ENCODE results near the gene PLK1. TPM values are rescaled to one million over a fixed set of nuclear protein-coding genes. Genes with fewer than 3 reads are reported as not detected.

PLK1 gene
- total and polyA plus RNA-seq, 2 of the 13 experiments (the other 11 are each of a cell fraction or from before 2014, with no cell fraction given) = 71.5 to 76.3 TPM

DNA sequence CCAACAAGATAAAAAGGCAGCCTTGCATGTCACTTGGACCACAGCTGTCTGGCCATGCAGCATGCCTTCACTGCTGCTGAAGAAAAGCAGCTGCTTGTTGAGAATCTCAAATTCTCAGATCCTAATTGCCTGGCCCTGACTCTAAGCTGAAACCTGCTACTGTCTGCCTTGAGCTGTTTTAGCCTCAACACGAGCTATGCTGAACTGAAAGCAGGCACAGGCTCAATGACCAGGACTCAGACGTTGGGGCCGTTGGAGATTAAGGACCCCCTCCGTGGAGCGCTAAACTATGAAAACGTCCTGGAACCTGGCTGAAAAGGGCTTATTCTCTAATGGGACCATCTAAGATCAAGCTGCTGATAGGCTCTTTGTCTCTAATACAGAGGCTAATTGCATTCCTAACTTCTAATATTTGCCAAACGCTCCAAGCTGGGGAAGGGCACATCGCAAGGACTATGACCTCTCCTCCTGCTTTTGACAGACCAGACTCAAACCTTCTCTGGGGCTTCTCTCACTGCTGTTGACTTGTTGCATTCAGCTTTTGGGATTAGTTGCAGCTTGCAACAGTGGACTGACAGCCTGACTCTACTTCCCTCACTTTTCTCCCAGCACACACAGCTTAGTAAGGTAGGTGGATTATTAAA, 4.6 kb upstream of the PLK1 start (continued):
- TF ChIP-seq, protein P1, sequence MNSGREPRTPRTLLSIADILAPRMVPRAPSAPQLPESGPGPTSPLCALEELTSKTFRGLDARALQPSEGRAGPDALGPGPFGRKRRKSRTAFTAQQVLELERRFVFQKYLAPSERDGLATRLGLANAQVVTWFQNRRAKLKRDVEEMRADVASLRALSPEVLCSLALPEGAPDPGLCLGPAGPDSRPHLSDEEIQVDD (CRISPR knock-in tag; IDR thresholded peaks at IDR 0.05; ENCODE audit: borderline replicate concordance) = 0 out of 2 replicates have a peak, but pooled peaks have one; percentile 24
- TF ChIP-seq FOXM1 (CRISPR knock-in tag; IDR thresholded peaks at IDR 0.05) = no peak
- no peak for TF ChIP-seq ZNF260 (CRISPR knock-in tag; IDR thresholded peaks at IDR 0.05; ENCODE audit: borderline replicate concordance, low read depth)
- TF ChIP-seq POGZ (CRISPR knock-in tag; IDR thresholded peaks at IDR 0.05) = 0 out of 2 replicates have a peak, but pooled peaks have one; percentile 24
- TF ChIP-seq ZNF33B (CRISPR knock-in tag; IDR thresholded peaks at IDR 0.05) = no peak
- no peak for TF ChIP-seq ZNF878 (CRISPR knock-in tag; IDR thresholded peaks at IDR 0.05)
- TF ChIP-seq, protein P2, sequence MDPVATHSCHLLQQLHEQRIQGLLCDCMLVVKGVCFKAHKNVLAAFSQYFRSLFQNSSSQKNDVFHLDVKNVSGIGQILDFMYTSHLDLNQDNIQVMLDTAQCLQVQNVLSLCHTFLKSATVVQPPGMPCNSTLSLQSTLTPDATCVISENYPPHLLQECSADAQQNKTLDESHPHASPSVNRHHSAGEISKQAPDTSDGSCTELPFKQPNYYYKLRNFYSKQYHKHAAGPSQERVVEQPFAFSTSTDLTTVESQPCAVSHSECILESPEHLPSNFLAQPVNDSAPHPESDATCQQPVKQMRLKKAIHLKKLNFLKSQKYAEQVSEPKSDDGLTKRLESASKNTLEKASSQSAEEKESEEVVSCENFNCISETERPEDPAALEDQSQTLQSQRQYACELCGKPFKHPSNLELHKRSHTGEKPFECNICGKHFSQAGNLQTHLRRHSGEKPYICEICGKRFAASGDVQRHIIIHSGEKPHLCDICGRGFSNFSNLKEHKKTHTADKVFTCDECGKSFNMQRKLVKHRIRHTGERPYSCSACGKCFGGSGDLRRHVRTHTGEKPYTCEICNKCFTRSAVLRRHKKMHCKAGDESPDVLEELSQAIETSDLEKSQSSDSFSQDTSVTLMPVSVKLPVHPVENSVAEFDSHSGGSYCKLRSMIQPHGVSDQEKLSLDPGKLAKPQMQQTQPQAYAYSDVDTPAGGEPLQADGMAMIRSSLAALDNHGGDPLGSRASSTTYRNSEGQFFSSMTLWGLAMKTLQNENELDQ (CRISPR knock-in tag; IDR thresholded peaks at IDR 0.05; ENCODE audit: borderline replicate concordance) = no peak
- TF ChIP-seq, protein P3, sequence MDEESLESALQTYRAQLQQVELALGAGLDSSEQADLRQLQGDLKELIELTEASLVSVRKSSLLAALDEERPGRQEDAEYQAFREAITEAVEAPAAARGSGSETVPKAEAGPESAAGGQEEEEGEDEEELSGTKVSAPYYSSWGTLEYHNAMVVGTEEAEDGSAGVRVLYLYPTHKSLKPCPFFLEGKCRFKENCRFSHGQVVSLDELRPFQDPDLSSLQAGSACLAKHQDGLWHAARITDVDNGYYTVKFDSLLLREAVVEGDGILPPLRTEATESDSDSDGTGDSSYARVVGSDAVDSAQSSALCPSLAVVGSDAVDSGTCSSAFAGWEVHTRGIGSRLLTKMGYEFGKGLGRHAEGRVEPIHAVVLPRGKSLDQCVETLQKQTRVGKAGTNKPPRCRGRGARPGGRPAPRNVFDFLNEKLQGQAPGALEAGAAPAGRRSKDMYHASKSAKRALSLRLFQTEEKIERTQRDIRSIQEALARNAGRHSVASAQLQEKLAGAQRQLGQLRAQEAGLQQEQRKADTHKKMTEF (CRISPR knock-in tag; IDR thresholded peaks at IDR 0.05) = peak; percentile 12; the same call in 1 of the 2 replicates
- TF ChIP-seq MXD1 (CRISPR knock-in tag; IDR thresholded peaks at IDR 0.05) = no peak
- no peak for TF ChIP-seq MED1 (CRISPR knock-in tag; IDR thresholded peaks at IDR 0.05)
- TF ChIP-seq ZNF274 (CRISPR knock-in tag; IDR thresholded peaks at IDR 0.05) = peak; percentile 54; the same call in 1 of the 2 replicates
- no peak for TF ChIP-seq SOX6 (IDR thresholded peaks at IDR 0.05)
- peak; percentile 46 for TF ChIP-seq SOX6 (CRISPR knock-in tag; IDR thresholded peaks at IDR 0.05)
- no peak for TF ChIP-seq STAT5B (CRISPR knock-in tag; IDR thresholded peaks at IDR 0.05)
- no peak for TF ChIP-seq ZNF776 (CRISPR knock-in tag; IDR thresholded peaks at IDR 0.05)
- peak; percentile 85 for TF ChIP-seq HNF4A (CRISPR knock-in tag; IDR thresholded peaks at IDR 0.05)
- no peak for TF ChIP-seq ZNF430 (CRISPR knock-in tag; IDR thresholded peaks at IDR 0.05)
- TF ChIP-seq ZNF709 (CRISPR knock-in tag; IDR thresholded peaks at IDR 0.05) = no peak
- TF ChIP-seq ZNF703 (CRISPR knock-in tag; IDR thresholded peaks at IDR 0.05; ENCODE audit: borderline replicate concordance) = no peak
- no peak for TF ChIP-seq ARNT (IDR thresholded peaks at IDR 0.05)
- 0 out of 2 replicates have a peak, but pooled peaks have one; percentile 26 for TF ChIP-seq NR2F6 (IDR thresholded peaks at IDR 0.05)
- no peak; the same call in 1 of the 2 replicates for TF ChIP-seq NR2F6 (CRISPR knock-in tag; IDR thresholded peaks at IDR 0.05)
- 0 out of 2 replicates have a peak, but pooled peaks have one; percentile 11 for TF ChIP-seq ZNF792 (CRISPR knock-in tag; IDR thresholded peaks at IDR 0.05)
- TF ChIP-seq ZNF740 (CRISPR knock-in tag; IDR thresholded peaks at IDR 0.05) = no peak
- no peak for TF ChIP-seq ZNF773 (CRISPR knock-in tag; IDR thresholded peaks at IDR 0.05; ENCODE audit: borderline replicate concordance)
- 0 out of 2 replicates have a peak, but pooled peaks have one; percentile 21 for TF ChIP-seq ZKSCAN5 (CRISPR knock-in tag; IDR thresholded peaks at IDR 0.05)
- no peak for TF ChIP-seq HOXA5 (CRISPR knock-in tag; IDR thresholded peaks at IDR 0.05)

All from HepG2 (cell line).